Endothelial cell of umbilical vein (primary cell): ENCODE measurements around the gene BARX1. TPM values are rescaled to one million over a fixed set of nuclear protein-coding genes. Genes with fewer than 3 reads are reported as not detected.

Source experiments
- BruUV-seq: library from RNA; stranded (reverse); fragments of 400-500 nt; replicated peaks from 2 replicates; lab custom pipeline; 2021; lab: Mats Ljungman, UMichigan
- CTCF ChIA-PET: fragments of 300-600, 350-600 bp; sonication (Branson Sonifier 250); formaldehyde crosslinking; loops from one replicate; lab custom pipeline; 2021; ENCODE audit warnings: antibody characterized with exemption, inconsistent platforms; lab: Charles Lee
- POLR2A ChIA-PET: fragments of 300-600, 350-600 bp; sonication (Branson Sonifier 250); formaldehyde crosslinking; loops from one replicate; lab custom pipeline; 2021; ENCODE audit warnings: antibody characterized with exemption, inconsistent platforms; lab: Charles Lee
- DNase-seq: peaks from one replicate; pipeline ENCODE4 v3.0.0-alpha.2; 2011; ENCODE audit warnings: low read depth, low spot score
- FAIRE-seq: peaks from 2 replicates; lab custom pipeline; 2011; peaks lifted over from hg19 to GRCh38; lab: Jason Lieb, UNC
- H2AFZ ChIP-seq: 2 replicates; pipeline ENCODE4 v1.6.0; 2012; ENCODE audit warnings: low read depth, low read length, control low read depth, inconsistent platforms
- H3K27ac ChIP-seq: 2 replicates; pipeline ENCODE4 v1.5.1; 2011; ENCODE audit warnings: low read depth, mild to moderate bottlenecking, control low read depth, low read length, moderate library complexity; ENCODE audit not compliant: insufficient read depth
- H3K27me3 ChIP-seq, 2 experiments: 2 replicates each; pipeline versions ENCODE4 v1.6.0 to v1.6.1; 2011; ENCODE audit warnings: low read length in 2 of 2, mixed read lengths in 1 of 2; ENCODE audit not compliant: control insufficient read depth in 2 of 2, insufficient read depth in 2 of 2
- H3K36me3 ChIP-seq, 2 experiments: 2 replicates in 1 of 2; 3 replicates in 1 of 2; pipeline ENCODE4 v1.5.1; 2011; ENCODE audit warnings: low read length in 2 of 2, mild to moderate bottlenecking in 1 of 2, moderate library complexity in 1 of 2; ENCODE audit not compliant: control insufficient read depth in 2 of 2, insufficient read depth in 2 of 2; ENCODE audit errors: extremely low read depth in 1 of 2
- H3K4me1 ChIP-seq: 3 replicates; pipeline ENCODE4 v1.5.1; 2011; ENCODE audit warnings: mild to moderate bottlenecking, low read length; ENCODE audit not compliant: control insufficient read depth, insufficient read depth; ENCODE audit errors: extremely low read depth
- H3K4me2 ChIP-seq: 2 replicates; pipeline ENCODE4 v1.6.1; 2011; ENCODE audit warnings: low read length, control low read depth, mixed read lengths; ENCODE audit not compliant: insufficient read depth
- H3K4me3 ChIP-seq, 3 experiments: fragments of 200-600 bp in 1 of 3; sonication (generic), shearing (Covaris generic) in 1 of 3; replicated peaks in 1 of 3; 2 replicates each; pipeline ENCODE4 v1.5.1; 2011 to 2016; ENCODE audit warnings: control low read depth in 3 of 3, low read length in 3 of 3, mild to moderate bottlenecking in 2 of 3, inconsistent platforms in 1 of 3, low read depth in 1 of 3, moderate library complexity in 1 of 3; ENCODE audit not compliant: insufficient read depth in 1 of 3
- H3K79me2 ChIP-seq: 2 replicates; pipeline ENCODE4 v1.6.0; 2012; ENCODE audit warnings: low read length, inconsistent platforms; ENCODE audit not compliant: control insufficient read depth, insufficient read depth
- H3K9ac ChIP-seq: replicated peaks from 2 replicates; pipeline ENCODE3; 2011; ENCODE audit warnings: low read length, control low read depth; ENCODE audit not compliant: insufficient read depth; ENCODE audit errors: extremely low read depth
- H3K9me1 ChIP-seq: replicated peaks from 3 replicates; pipeline ENCODE4 v1.6.0; 2011; ENCODE audit warnings: mild to moderate bottlenecking, low read length; ENCODE audit not compliant: control insufficient read depth, insufficient read depth; ENCODE audit errors: extremely low read depth
- H3K9me3 ChIP-seq: replicated peaks from 2 replicates; pipeline ENCODE4 v1.5.1; 2012; ENCODE audit warnings: low read length, inconsistent platforms; ENCODE audit not compliant: control insufficient read depth, insufficient read depth
- H4K20me1 ChIP-seq: replicated peaks from 2 replicates; pipeline ENCODE3; 2011; ENCODE audit warnings: mild to moderate bottlenecking, low read length; ENCODE audit not compliant: control insufficient read depth, insufficient read depth; ENCODE audit errors: extremely low read depth
- CTCF ChIP-seq, 2 donors: IDR thresholded peaks; 1 replicate in 1 of 2; 2 replicates in 1 of 2; pipeline ENCODE4 v1.5.1; 2011; ENCODE audit warnings: low read length in 2 of 2, mild to moderate bottlenecking in 2 of 2, moderate library complexity in 2 of 2, control low read depth in 1 of 2, inconsistent platforms in 1 of 2, low read depth in 1 of 2; ENCODE audit not compliant: insufficient read depth in 1 of 2; ENCODE audit errors: extremely low read depth in 1 of 2
- EZH2 ChIP-seq: IDR thresholded peaks from 2 replicates; pipeline ENCODE4 v1.6.1; 2012; ENCODE audit warnings: borderline replicate concordance, low read depth, mild to moderate bottlenecking, moderate library complexity, low read length, inconsistent platforms; ENCODE audit not compliant: severe bottlenecking
- FOS ChIP-seq: IDR thresholded peaks from 2 replicates; pipeline ENCODE4 v1.6.1; 2011; ENCODE audit warnings: mild to moderate bottlenecking, low read length, moderate library complexity, borderline replicate concordance; ENCODE audit not compliant: insufficient read depth
- GATA2 ChIP-seq: IDR thresholded peaks from 2 replicates; pipeline ENCODE4 v1.7.0; 2011; ENCODE audit warnings: low read depth, mild to moderate bottlenecking, moderate library complexity, mixed read lengths, low read length; ENCODE audit not compliant: insufficient read length, insufficient read depth
- JUN ChIP-seq: IDR thresholded peaks from 2 replicates; pipeline ENCODE4 v1.6.1; 2011; ENCODE audit warnings: borderline replicate concordance, low read depth; ENCODE audit not compliant: insufficient read length, insufficient read depth
- MAX ChIP-seq: IDR thresholded peaks from 2 replicates; pipeline ENCODE4 v1.6.1; 2011; ENCODE audit not compliant: insufficient read depth, insufficient read length
- MYC ChIP-seq: IDR thresholded peaks from one replicate; pipeline ENCODE4 v1.6.1; 2011; ENCODE audit warnings: mild to moderate bottlenecking, low read depth, low read length
- POLR2A ChIP-seq: IDR thresholded peaks from 2 replicates; pipeline ENCODE4 v1.6.1; 2012; ENCODE audit warnings: low read depth, mild to moderate bottlenecking, control low read depth, low read length
- POLR2AphosphoS5 ChIP-seq: IDR thresholded peaks from 2 replicates; pipeline ENCODE4 v1.6.1; 2012; ENCODE audit warnings: low read depth, mild to moderate bottlenecking, control low read depth, low read length, moderate library complexity; ENCODE audit not compliant: insufficient read depth
- dilution Hi-C: fragments of 300-500 bp; cut with MboI; formaldehyde crosslinking; loops from one replicate; pipeline ENCODE4 v1.15.0; 2019; ENCODE audit warnings: low sequenced_read_pairs; ENCODE audit not compliant: extremely low pct_ligation_motif_present
- intact Hi-C: fragments of 100-400 bp; cut with micrococcal nuclease; formaldehyde crosslinking; loops from one replicate; pipeline ENCODE4 v1.10.0; 2022
- polyA plus RNA-seq, 4 experiments: library from polyadenylated mRNA; depleted of rRNA in 3 of 4; stranded (reverse) in 3 of 4; unstranded in 1 of 4; fragments of >200 nt; gene quantifications; 2 replicates each; pipeline versions ENCODE4 v1.2.1 to v1.2.3, GENCODE V29; 2011 to 2012; ENCODE audit warnings: missing spikeins in 1 of 4
- total RNA-seq: library from RNA; stranded (reverse); gene quantifications from 2 replicates; pipeline ENCODE4 v1.2.3, GENCODE V29; 2021

BARX1 gene
- total and polyA plus RNA-seq, 2 donors (not counting 3 experiments of a cell fraction or from before 2014, with no cell fraction given), result not detected

GRCh38 chr9:93909242-93909616 is 45.9 kb downstream of the BARX1 start:
- FAIRE-seq (no peak), DNase-seq (no peak)
- no peak overlapping the region for H2AFZ ChIP-seq
- H3K9ac ChIP-seq, result no peak overlapping the region
- intact Hi-C loops (no loop called here), dilution Hi-C loops (no loop called here)
- no peaks in the 10 kb centered on the region for H3K27me3 ChIP-seq
- no peak overlapping the region for H3K4me2 ChIP-seq
- H3K79me2 ChIP-seq, result no peaks in the 10 kb centered on the region
- H3K9me1 ChIP-seq, result no peaks in the 10 kb centered on the region
- H3K27ac ChIP-seq, result no peak overlapping the region
- H3K4me3 ChIP-seq, result no peak overlapping the region
- ChIA-PET POLR2A (no interaction called here), CTCF (interaction anchor here (1.1 kb wide), 1 partner anchor 227 kb away, joined by 3 read pairs; no protein-coding TSS in a partner anchor)
- no TSS peak for BruUV-seq
- TF ChIP-seq GATA2 (no peak), FOS (no peak), MYC (no peak), POLR2A (no peak), JUN (no peak), MAX (no peak), EZH2 (no peak), CTCF (IDR thresholded peaks at IDR 0.05; ENCODE audit: extremely low read depth in 1 of 2, insufficient read depth in 1 of 2, low read depth in 1 of 2, low read length in 2 of 2) (no peak), POLR2AphosphoS5 (no peak)
- H3K4me1 ChIP-seq, result no peaks in the 10 kb centered on the region
- H4K20me1 ChIP-seq, result no peaks in the 10 kb centered on the region
- no peaks in the 10 kb centered on the region for H3K9me3 ChIP-seq
- H3K36me3 ChIP-seq, result no peaks in the 10 kb centered on the region
